K562 (cell line): ENCODE results near the gene FAM227B. TPM values are rescaled to one million over a fixed set of nuclear protein-coding genes. Genes with fewer than 3 reads are reported as not detected.

ENCODE experiments used
- ATAC-seq: fragments of 200-7000 bp; cut with Tn5 transposase; 3 replicates; pipeline ENCODE4 v1.9.1; 2020; ENCODE audit warnings: moderate library complexity
- BruUV-seq: library from RNA; stranded (reverse); fragments of 400-500 nt; replicated peaks from 2 replicates; lab custom pipeline; 2021; lab: Mats Ljungman, UMichigan
- CTCF ChIA-PET: fragments of 300-600 bp; formaldehyde crosslinking; extraction: SDS; loops from one replicate; lab custom pipeline; 2021; ENCODE audit warnings: low intra/inter-chr PET ratio; lab: Yijun Ruan, JAX
- POLR2A ChIA-PET: fragments of 300-600, 350-650 bp; sonication (Branson Sonifier 250); formaldehyde crosslinking; extraction: SDS; loops from one replicate; lab custom pipeline; 2021; ENCODE audit warnings: antibody characterized with exemption, inconsistent platforms; lab: Yijun Ruan, JAX
- DNase-seq, 4 experiments: peaks; one replicate each; pipeline versions ENCODE4 v3.0.0 to v3.0.0-alpha.2; 2011 to 2018; ENCODE audit warnings: low spot score in 3 of 4, mixed read lengths in 3 of 4; ENCODE audit errors: extremely low read depth in 1 of 4
- FAIRE-seq: peaks from 2 replicates; lab custom pipeline; 2011; peaks lifted over from hg19 to GRCh38; lab: Jason Lieb, UNC
- H2AFZ ChIP-seq: 2 replicates; pipeline ENCODE4 v1.6.0; 2011; ENCODE audit warnings: low read depth, low read length, control low read depth, inconsistent platforms
- H3K27ac ChIP-seq: fragments of 200-600 bp; 3 replicates; pipeline ENCODE4 v1.8.0; 2011; ENCODE audit warnings: low read depth, mild to moderate bottlenecking, control low read depth, inconsistent platforms, low read length, moderate library complexity, mixed read lengths; ENCODE audit errors: extremely low read depth
- H3K27me3 ChIP-seq, 2 experiments: fragments of 300-600 bp in 1 of 2; 2 replicates in 1 of 2; 3 replicates in 1 of 2; pipeline versions ENCODE4 v1.6.0 to v1.8.0; 2011; ENCODE audit warnings: inconsistent platforms in 2 of 2, low read length in 2 of 2, mild to moderate bottlenecking in 1 of 2, mixed read lengths in 1 of 2, moderate library complexity in 1 of 2; ENCODE audit not compliant: control insufficient read depth in 2 of 2, insufficient read depth in 2 of 2
- H3K36me3 ChIP-seq: fragments of 300-600 bp; 3 replicates; pipeline ENCODE4 v1.8.0; 2011; ENCODE audit warnings: mild to moderate bottlenecking, low read length, inconsistent platforms; ENCODE audit not compliant: control insufficient read depth, insufficient read depth
- H3K4me1 ChIP-seq, 2 experiments: fragments of 200-600 bp in 1 of 2; replicated peaks in 1 of 2; 2 replicates in 1 of 2; 3 replicates in 1 of 2; pipeline versions ENCODE4 v1.5.1 to v1.8.0; 2011; ENCODE audit warnings: inconsistent platforms in 2 of 2, low read length in 2 of 2, mild to moderate bottlenecking in 1 of 2, mixed read lengths in 1 of 2, moderate library complexity in 1 of 2; ENCODE audit not compliant: control insufficient read depth in 2 of 2, insufficient read depth in 2 of 2
- H3K4me2 ChIP-seq: 2 replicates; pipeline ENCODE4 v1.6.1; 2011; ENCODE audit warnings: low read length, control low read depth, inconsistent platforms, mixed read lengths; ENCODE audit not compliant: insufficient read depth
- H3K4me3 ChIP-seq: fragments of 200-600 bp; sonication (generic), shearing (Covaris generic); 2 replicates; pipeline ENCODE4 v1.5.1; 2016; ENCODE audit warnings: control low read depth, inconsistent platforms
- H3K79me2 ChIP-seq: fragments of 200-600 bp; 3 replicates; pipeline ENCODE4 v1.8.0; 2011; ENCODE audit warnings: low read length, inconsistent platforms; ENCODE audit not compliant: control insufficient read depth, insufficient read depth
- H3K9ac ChIP-seq, 2 experiments: 2 replicates each; pipeline versions ENCODE4 v1.6.0 to v1.6.1; 2011; ENCODE audit warnings: low read depth in 2 of 2, low read length in 2 of 2, control low read depth in 1 of 2, inconsistent platforms in 1 of 2, mild to moderate bottlenecking in 1 of 2, mixed read lengths in 1 of 2; ENCODE audit not compliant: insufficient read depth in 1 of 2
- H3K9me1 ChIP-seq: one replicate; pipeline ENCODE4 v1.6.0; 2011; ENCODE audit warnings: inconsistent platforms, mild to moderate bottlenecking, low read length, moderate library complexity; ENCODE audit not compliant: control insufficient read depth, insufficient read depth
- H3K9me3 ChIP-seq: replicated peaks from 2 replicates; pipeline ENCODE4 v1.5.1; 2011; ENCODE audit warnings: low read depth, low read length, inconsistent platforms; ENCODE audit not compliant: control insufficient read depth, insufficient read depth
- H4K20me1 ChIP-seq: replicated peaks from 2 replicates; pipeline ENCODE4 v1.6.1; 2011; ENCODE audit warnings: low read length, inconsistent platforms, mixed read lengths; ENCODE audit not compliant: control insufficient read depth, insufficient read depth
- CBFB ChIP-seq: sonication (generic); formaldehyde crosslinking; IDR thresholded peaks from 2 replicates; pipeline ENCODE4 v1.4.0; 2020; ENCODE audit warnings: mild to moderate bottlenecking, missing genetic modification reagents
- DLX4 ChIP-seq: fragments of 250-450 bp; sonication (Bioruptor Pico); IDR thresholded peaks from 2 replicates; pipeline ENCODE4 v1.6.1; 2021; ENCODE audit warnings: mild to moderate bottlenecking
- DPF2 ChIP-seq: fragments of 450-650 bp; IDR thresholded peaks from 2 replicates; pipeline ENCODE4 v1.6.1; 2016
- FOSL1 ChIP-seq: fragments of 200-800 bp; sonication (Bioruptor generic); conservative IDR thresholded peaks from 2 replicates; pipeline ENCODE4 v1.6.1; 2016; ENCODE audit warnings: missing genetic modification characterization, missing compliant biosample characterization
- FUS ChIP-seq: fragments of 200-400 bp; formaldehyde crosslinking; optimal IDR thresholded peaks from 2 replicates; pipeline ENCODE3; 2017; ENCODE audit warnings: low read depth, low read length
- JUND ChIP-seq, 2 experiments: IDR thresholded peaks; 2 replicates in 1 of 2; 3 replicates in 1 of 2; pipeline ENCODE4 v1.6.1; 2011; ENCODE audit warnings: borderline replicate concordance in 2 of 2, low read depth in 2 of 2, low read length in 2 of 2, improper control_type of control experiment in 1 of 2, missing biosample characterization in 1 of 2, missing genetic modification characterization in 1 of 2, missing genetic modification reagents in 1 of 2
- SPI1 ChIP-seq: IDR thresholded peaks from 2 replicates; pipeline ENCODE4 v1.6.1; 2011; ENCODE audit warnings: low read depth, low read length, control low read depth, borderline replicate concordance
- ZC3H11A ChIP-seq: IDR thresholded peaks from 2 replicates; pipeline ENCODE4 v1.6.1; 2012; ENCODE audit warnings: low read depth, low read length, improper control_type of control experiment
- ZNF24 ChIP-seq: fragments of 450-650 bp; IDR thresholded peaks from 2 replicates; pipeline ENCODE4 v1.6.1; 2016
- ZNF41 ChIP-seq: fragments of 250-450 bp; sonication (Bioruptor Pico); conservative IDR thresholded peaks from 2 replicates; pipeline ENCODE4 v1.4.0; 2020; ENCODE audit warnings: mild to moderate bottlenecking
- ZNF445 ChIP-seq: fragments of 250-450 bp; sonication (Bioruptor Pico); IDR thresholded peaks from 2 replicates; pipeline ENCODE4 v1.4.0; 2020; ENCODE audit warnings: low read depth, mild to moderate bottlenecking, moderate library complexity
- WGBS: fragments of 100-300 bp; shearing (Covaris generic); methylation state at CpG from one replicate; pipeline ENCODE4 v1.1.6; 2016; ENCODE audit warnings: low coverage, mixed read lengths; ENCODE audit not compliant: insufficient coverage; ENCODE audit errors: missing lambda C conversion rate; 5-methylcytosine and 5-hydroxymethylcytosine counted together
- in situ Hi-C: fragments of 300-500 bp; cut with MboI; formaldehyde crosslinking; loops from 4 replicates; pipeline ENCODE4 v1.15.0; 2018; ENCODE audit warnings: inconsistent platforms, mixed read lengths
- intact Hi-C: fragments of 100-400 bp; cut with micrococcal nuclease; formaldehyde crosslinking; loops from 2 replicates; pipeline ENCODE4 v1.14.2; 2022
- polyA plus RNA-seq, 8 experiments: library from polyadenylated mRNA; depleted of rRNA in 4 of 8; stranded (reverse) in 5 of 8; unstranded in 3 of 8; fragments of >200 nt; fragmentation: Nextera tagmentation in 2 of 8; fragmentation: Illumina TruSeq in 1 of 8; extraction: Ambion mirVana in 2 of 8; extraction: Trizol in 1 of 8; gene quantifications; 2 replicates each; pipeline versions ENCODE4 v1.2.1 to v1.2.3, GENCODE V29; 2011 to 2014; ENCODE audit warnings: inconsistent platforms in 1 of 8, missing spikeins in 1 of 8
- total RNA-seq, 7 experiments: library from RNA; depleted of rRNA in 6 of 7; stranded (reverse); fragments of >200 nt in 6 of 7; fragmentation: Illumina TruSeq in 2 of 7; extraction: Trizol in 2 of 7; gene quantifications; 2 replicates each; pipeline versions ENCODE4 v1.2.1 to v1.2.3, GENCODE V29; 2011 to 2021; ENCODE audit warnings: low replicate concordance in 1 of 7
- TF ChIP-seq, protein P1 (sequence below), 2 experiments: IDR thresholded peaks; 2 replicates each; pipeline ENCODE4 v1.6.1; 2011; ENCODE audit warnings: borderline replicate concordance in 1 of 2, control low read depth in 1 of 2, low read depth in 1 of 2, low read length in 1 of 2, mild to moderate bottlenecking in 1 of 2, mixed read lengths in 1 of 2, moderate library complexity in 1 of 2; ENCODE audit not compliant: insufficient read depth in 1 of 2, insufficient read length in 1 of 2, poor library complexity in 1 of 2, severe bottlenecking in 1 of 2; ENCODE audit errors: extremely low read depth in 1 of 2
- TF ChIP-seq, protein P2 (sequence below): fragments of 450-650 bp; formaldehyde crosslinking; IDR thresholded peaks from 2 replicates; pipeline ENCODE4 v1.4.0; 2022; ENCODE audit warnings: mild to moderate bottlenecking, moderate library complexity

FAM227B gene
- total and polyA plus RNA-seq, 9 of the 15 experiments (the other 6 are each of a cell fraction or from before 2014, with no cell fraction given): 5.1 to 12.5 (median 11.2) TPM

- no peak for DNase-seq
- CTCF ChIA-PET: no interaction called here
- H3K9me1 ChIP-seq: no peaks in the 10 kb centered on the region
- no peak overlapping the region for H3K4me3 ChIP-seq
- peaks cover 15% of the 10 kb centered on the region; the same call in 1 of the 3 replicates for H3K79me2 ChIP-seq
- H3K27me3 ChIP-seq: no peaks in the 10 kb centered on the region
- no peak overlapping the region for H3K4me2 ChIP-seq
- H3K36me3 ChIP-seq: peaks cover 36% of the 10 kb centered on the region
- H2AFZ ChIP-seq: no peak overlapping the region
- no peak for ATAC-seq
- intact Hi-C loops: no loop called here
- 77% methylated on average over 3 of the region's 3 CpGs for WGBS
- H3K9ac ChIP-seq: no peak overlapping the region
- TF ChIP-seq SPI1: peak; percentile 88
- TF ChIP-seq ZNF445 (CRISPR knock-in tag): no peak
- POLR2A ChIA-PET: no interaction called here
- BruUV-seq: no TSS peak
- in situ Hi-C loops: no loop called here
- no peaks in the 10 kb centered on the region for H4K20me1 ChIP-seq
- no peaks in the 10 kb centered on the region for H3K9me3 ChIP-seq
- no peak for FAIRE-seq
- H3K4me1 ChIP-seq: peaks cover 0 to 7% of the 10 kb centered on the region in 2 experiments; a peak in 3 of 5 replicates
- no peak overlapping the region for H3K27ac ChIP-seq
Observed at GRCh38 chr15:49303003-49303402, 317.6 kb downstream of the FAM227B start.

GRCh38 chr15:49301562-49301961 is 319.1 kb downstream of the FAM227B start:
- Histone ChIP-seq H3K9ac (no peak overlapping the region), H3K9me1 (no peaks in the 10 kb centered on the region), H3K4me2 (no peak overlapping the region), H3K27ac (0 out of 3 replicates have a peak overlapping the region, but pooled peaks have one; percentile 35), H3K79me2 (peaks cover 15% of the 10 kb centered on the region; the same call in 1 of the 3 replicates), H2AFZ (no peak overlapping the region), H3K4me3 (no peak overlapping the region), H4K20me1 (no peaks in the 10 kb centered on the region), H3K36me3 (peaks cover 30% of the 10 kb centered on the region), H3K27me3 (no peaks in the 10 kb centered on the region), H3K4me1 (peaks cover 0 to 7% of the 10 kb centered on the region in 2 experiments; a peak in 3 of 5 replicates), H3K9me3 (no peaks in the 10 kb centered on the region)
- DNase-seq (peak in 2 of 4 experiments; percentile 20 to 21), FAIRE-seq (no peak), ATAC-seq (peak; percentile 55)
- POLR2A ChIA-PET: interaction anchor here (0.7 kb wide), 1 partner anchor 1002 kb away, joined by 3 read pairs; no protein-coding TSS in a partner anchor
- CTCF ChIA-PET: no interaction called here
- no TSS peak for BruUV-seq
- in situ Hi-C loops (no loop called here), intact Hi-C loops (no loop called here)
- TF ChIP-seq FUS: no peak
- TF ChIP-seq, protein P1, sequence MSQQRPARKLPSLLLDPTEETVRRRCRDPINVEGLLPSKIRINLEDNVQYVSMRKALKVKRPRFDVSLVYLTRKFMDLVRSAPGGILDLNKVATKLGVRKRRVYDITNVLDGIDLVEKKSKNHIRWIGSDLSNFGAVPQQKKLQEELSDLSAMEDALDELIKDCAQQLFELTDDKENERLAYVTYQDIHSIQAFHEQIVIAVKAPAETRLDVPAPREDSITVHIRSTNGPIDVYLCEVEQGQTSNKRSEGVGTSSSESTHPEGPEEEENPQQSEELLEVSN (IDR thresholded peaks at IDR 0.05; ENCODE audit: borderline replicate concordance in 1 of 2, extremely low read depth in 1 of 2, insufficient read depth in 1 of 2, insufficient read length in 1 of 2, low read depth in 1 of 2, low read length in 1 of 2, poor library complexity in 1 of 2, severe bottlenecking in 1 of 2): no peak
- TF ChIP-seq DLX4: no peak
- TF ChIP-seq, protein P2, sequence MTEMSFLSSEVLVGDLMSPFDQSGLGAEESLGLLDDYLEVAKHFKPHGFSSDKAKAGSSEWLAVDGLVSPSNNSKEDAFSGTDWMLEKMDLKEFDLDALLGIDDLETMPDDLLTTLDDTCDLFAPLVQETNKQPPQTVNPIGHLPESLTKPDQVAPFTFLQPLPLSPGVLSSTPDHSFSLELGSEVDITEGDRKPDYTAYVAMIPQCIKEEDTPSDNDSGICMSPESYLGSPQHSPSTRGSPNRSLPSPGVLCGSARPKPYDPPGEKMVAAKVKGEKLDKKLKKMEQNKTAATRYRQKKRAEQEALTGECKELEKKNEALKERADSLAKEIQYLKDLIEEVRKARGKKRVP: no peak
- TF ChIP-seq FOSL1: peak; percentile 76
- 0 out of 2 replicates have a peak, but pooled peaks have one; percentile 34 for TF ChIP-seq JUND (IDR thresholded peaks at IDR 0.05; ENCODE audit: borderline replicate concordance, low read depth, low read length)
- no peak; the same call in 2 of the 3 replicates for TF ChIP-seq JUND (tag; IDR thresholded peaks at IDR 0.05; ENCODE audit: borderline replicate concordance, low read depth, low read length)
- TF ChIP-seq ZC3H11A: no peak
- 0 out of 2 replicates have a peak, but pooled peaks have one; percentile 31 for TF ChIP-seq ZNF24
- no peak for TF ChIP-seq CBFB (CRISPR knock-in tag)
- TF ChIP-seq ZNF41: no peak
- 0 out of 2 replicates have a peak, but pooled peaks have one; percentile 40 for TF ChIP-seq DPF2
